Subcutaneous abdominal adipose tissue (tissue), 5 donors: ENCODE results near the gene ARHGAP24.
"Not testable (repeated sequence)": the region's sequence is repeated elsewhere in the genome, so short reads cannot be mapped to it uniquely, and the experiment has no call there.

Source experiments
- H3K27ac ChIP-seq: one replicate; pipeline ENCODE4 v1.7.0; 2013; ENCODE audit warnings: low read depth, mild to moderate bottlenecking, inconsistent platforms, low read length, moderate library complexity
- H3K27me3 ChIP-seq, 5 donors: one replicate each; pipeline ENCODE4 v1.7.0; 2013; ENCODE audit warnings: low read length in 5 of 5, inconsistent platforms in 1 of 5; ENCODE audit not compliant: control insufficient read depth in 5 of 5, insufficient read depth in 4 of 5
- H3K36me3 ChIP-seq, 5 donors: one replicate each; pipeline ENCODE4 v1.7.0; 2013; ENCODE audit warnings: low read length in 5 of 5; ENCODE audit not compliant: control insufficient read depth in 5 of 5, insufficient read depth in 5 of 5
- H3K4me1 ChIP-seq, 5 donors: one replicate each; pipeline ENCODE4 v1.7.0; 2013; ENCODE audit warnings: low read length in 5 of 5, mild to moderate bottlenecking in 3 of 5, moderate library complexity in 1 of 5; ENCODE audit not compliant: control insufficient read depth in 5 of 5, insufficient read depth in 5 of 5
- H3K4me3 ChIP-seq, 5 donors: one replicate each; pipeline ENCODE4 v1.7.0; 2013; ENCODE audit warnings: low read length in 5 of 5, low read depth in 1 of 5
- H3K9ac ChIP-seq, 5 donors: one replicate each; pipeline ENCODE4 v1.7.0; 2013; ENCODE audit warnings: low read length in 5 of 5, mild to moderate bottlenecking in 4 of 5, moderate library complexity in 3 of 5
- H3K9me3 ChIP-seq, 5 donors: one replicate each; pipeline ENCODE4 v1.7.0; 2013; ENCODE audit warnings: low read length in 5 of 5; ENCODE audit not compliant: control insufficient read depth in 5 of 5
- donor health status: healthy.
- donor health status: healthy.
- donor health status: healthy.
- donor health status: healthy.
- donor health status: healthy.

ARHGAP24 gene

GRCh38 chr4:85632981-85633380 is 158.0 kb downstream of the ARHGAP24 start:
- Histone ChIP-seq H3K4me1 (no peaks in the 10 kb centered on the region), H3K27ac (no peak overlapping the region), H3K27me3 (no peaks in the 10 kb centered on the region), H3K4me3 (no peak overlapping the region), H3K9ac (no peak overlapping the region), H3K9me3 (peaks cover 2 to 13% (median 5%) of the 10 kb centered on the region in 5 donors), H3K36me3 (no peaks in the 10 kb centered on the region)

DNA sequence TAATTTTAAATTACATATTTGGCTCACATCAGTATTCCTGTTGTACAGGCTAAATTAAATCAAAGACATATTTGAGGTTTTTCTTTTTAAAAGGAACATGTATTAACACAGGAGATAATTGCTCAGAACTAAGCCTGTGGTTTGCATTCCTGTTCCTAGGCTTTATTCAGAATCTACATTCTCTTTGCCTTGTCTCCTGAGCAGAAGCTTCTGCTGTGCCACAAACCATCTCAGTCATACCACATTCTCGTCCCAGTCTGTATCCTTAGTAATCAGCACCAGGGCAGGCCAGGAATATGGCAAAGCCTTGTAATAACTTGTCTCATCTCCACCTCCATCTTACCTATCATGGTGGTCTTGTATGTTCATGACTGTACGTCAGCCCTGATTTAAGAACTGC is 162.8 kb downstream of the ARHGAP24 start:
- Histone ChIP-seq H3K36me3 (no peaks in the 10 kb centered on the region), H3K4me1 (no peaks in the 10 kb centered on the region), H3K27ac (no peak overlapping the region), H3K9ac (no peak overlapping the region), H3K27me3 (no peaks in the 10 kb centered on the region), H3K9me3 (no peaks in the 10 kb centered on the region), H3K4me3 (no peak overlapping the region)

DNA sequence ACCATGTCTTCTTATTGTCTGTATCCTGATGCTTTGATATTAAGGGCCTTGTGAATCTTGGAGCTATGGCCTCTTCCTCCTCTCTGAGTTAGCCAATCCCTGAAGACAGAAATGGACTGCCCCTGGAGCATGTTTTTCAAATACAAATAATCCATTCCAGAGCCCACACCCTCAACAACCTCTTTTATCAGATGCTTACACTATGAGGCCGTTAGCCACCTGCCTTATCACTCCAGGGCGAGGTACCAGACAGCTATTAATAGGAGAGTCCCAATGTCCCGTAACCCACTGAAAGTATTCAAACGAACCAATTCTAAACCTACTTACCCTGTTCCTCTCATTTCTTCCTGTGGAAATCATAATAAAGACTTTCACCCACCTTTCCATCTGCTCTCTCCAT is 165.0 kb downstream of the ARHGAP24 start:
- no peaks in the 10 kb centered on the region for H3K27me3 ChIP-seq
- no peak overlapping the region for H3K9ac ChIP-seq
- no peaks in the 10 kb centered on the region for H3K36me3 ChIP-seq
- H3K9me3 ChIP-seq: no peaks in the 10 kb centered on the region
- no peak overlapping the region for H3K4me3 ChIP-seq
- no peaks in the 10 kb centered on the region for H3K4me1 ChIP-seq
- H3K27ac ChIP-seq: no peak overlapping the region

- H3K9ac ChIP-seq: no peak overlapping the region
- no peaks in the 10 kb centered on the region for H3K4me1 ChIP-seq
- no peaks in the 10 kb centered on the region for H3K27me3 ChIP-seq
- no peak overlapping the region for H3K4me3 ChIP-seq
- H3K36me3 ChIP-seq: no peaks in the 10 kb centered on the region
- no peaks in the 10 kb centered on the region for H3K9me3 ChIP-seq
- H3K27ac ChIP-seq: no peak overlapping the region
Measured at GRCh38 chr4:85642356-85643100, 167.6 kb downstream of the ARHGAP24 start.

DNA sequence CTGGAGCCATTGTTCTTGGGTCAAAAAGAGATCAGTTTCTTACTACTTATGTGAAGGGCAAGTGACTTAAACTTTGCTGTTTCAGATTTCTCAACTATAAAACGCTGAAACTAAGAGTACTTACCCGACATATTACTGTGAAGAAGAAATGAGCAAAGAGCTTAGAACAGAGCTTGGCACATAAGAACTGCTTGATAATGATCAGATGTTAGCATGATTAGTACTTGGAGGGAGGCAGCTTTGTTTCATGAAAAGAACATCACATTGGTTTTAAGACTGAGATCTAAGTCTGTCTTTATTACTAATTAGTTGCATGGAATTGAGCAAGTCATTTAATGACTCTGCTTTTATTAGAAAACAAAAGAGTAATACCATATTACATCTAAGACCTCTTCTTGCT is 169.1 kb downstream of the ARHGAP24 start:
- Histone ChIP-seq H3K27me3 (no peaks in the 10 kb centered on the region), H3K9me3 (no peaks in the 10 kb centered on the region), H3K4me3 (no peak overlapping the region), H3K9ac (no peak overlapping the region), H3K36me3 (no peaks in the 10 kb centered on the region), H3K4me1 (peaks cover 0 to 5% (median 0%) of the 10 kb centered on the region in 5 donors), H3K27ac (no peak overlapping the region)

- H3K4me3 ChIP-seq: no peak overlapping the region
- peaks cover 0 to 13% (median 0%) of the 10 kb centered on the region in 5 donors for H3K4me1 ChIP-seq
- no peak overlapping the region for H3K27ac ChIP-seq
- H3K36me3 ChIP-seq: no peaks in the 10 kb centered on the region
- H3K9me3 ChIP-seq: no peaks in the 10 kb centered on the region
- H3K27me3 ChIP-seq: no peaks in the 10 kb centered on the region
- no peak overlapping the region for H3K9ac ChIP-seq
Measured at GRCh38 chr4:85650908-85651307, 176.0 kb downstream of the ARHGAP24 start.

DNA sequence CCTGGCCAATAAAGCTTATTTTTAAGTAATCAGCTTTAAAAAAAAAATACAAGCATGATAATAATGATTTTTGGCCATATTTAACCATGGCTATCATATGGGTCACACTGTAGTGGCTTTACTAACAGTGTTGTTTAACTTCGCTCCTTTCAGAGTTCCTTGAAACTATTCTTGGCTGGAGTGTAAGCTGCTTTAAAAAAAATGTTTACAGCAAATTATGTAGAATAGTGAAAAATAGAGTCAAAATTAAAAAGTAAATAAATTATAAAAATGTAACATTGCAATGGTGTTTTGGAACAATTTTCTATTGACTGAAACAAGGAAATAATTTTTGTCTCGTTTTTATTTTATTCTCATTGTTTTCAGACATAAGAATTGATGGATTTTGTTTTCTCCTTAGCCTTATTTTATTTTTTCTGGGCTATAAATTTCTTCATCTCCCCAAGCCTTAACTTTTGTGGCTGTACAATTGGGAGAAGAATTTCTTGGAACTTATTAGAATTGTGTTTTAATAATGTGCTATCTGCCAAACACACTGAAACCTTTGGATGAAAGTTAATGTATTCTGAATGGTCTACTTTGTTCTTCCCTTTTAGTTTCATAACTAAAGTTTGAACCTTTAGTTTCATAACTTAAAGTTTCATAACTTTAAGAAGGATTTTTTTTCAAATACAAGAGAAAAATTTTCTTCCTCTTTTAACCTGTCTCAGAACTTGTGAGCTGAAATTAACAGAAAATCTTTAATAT is 182.0 kb downstream of the ARHGAP24 start:
- H3K27ac ChIP-seq: peak overlapping the region; percentile 74
- no peaks in the 10 kb centered on the region for H3K27me3 ChIP-seq
- peaks cover 2 to 19% (median 4%) of the 10 kb centered on the region in 5 donors for H3K4me1 ChIP-seq
- H3K36me3 ChIP-seq: no peaks in the 10 kb centered on the region
- H3K9ac ChIP-seq: peak overlapping the region in 2 of 5 donors; percentile 41 to 62
- H3K9me3 ChIP-seq: no peaks in the 10 kb centered on the region
- H3K4me3 ChIP-seq: no peak overlapping the region

DNA sequence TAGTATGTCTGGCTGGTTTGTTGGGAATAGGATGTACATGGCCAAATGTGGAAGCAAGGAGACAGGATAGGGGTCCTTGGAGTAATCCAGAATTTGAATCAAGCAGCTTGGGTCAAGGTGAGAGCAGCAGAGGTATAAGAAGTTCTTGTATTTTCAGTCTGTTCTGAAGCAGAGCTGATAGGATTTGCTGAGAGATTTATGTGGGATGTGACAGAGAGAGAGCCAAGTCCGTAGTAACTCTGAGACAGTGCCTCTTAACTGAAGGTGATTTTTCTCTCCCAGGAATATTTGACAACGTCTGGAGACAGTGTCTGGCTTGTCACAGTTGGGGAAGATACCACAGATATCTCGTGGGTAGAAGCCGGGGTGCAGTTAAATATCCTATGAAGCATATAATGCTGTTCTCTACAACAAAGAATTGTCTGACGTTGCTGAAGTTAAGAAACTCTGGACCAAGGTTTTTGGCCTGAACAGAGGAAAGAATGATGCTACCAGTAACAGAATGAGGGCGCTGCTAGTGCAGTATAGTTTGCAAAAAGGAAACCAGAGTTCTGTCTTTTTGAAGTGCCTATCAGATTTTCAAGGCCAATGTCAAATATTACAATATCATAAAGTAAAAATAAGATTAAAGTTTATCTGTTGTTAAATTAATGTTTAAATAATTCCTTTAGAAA is 184.0 kb downstream of the ARHGAP24 start:
- Histone ChIP-seq H3K9ac (no peak overlapping the region), H3K27me3 (no peaks in the 10 kb centered on the region), H3K4me3 (no peak overlapping the region), H3K9me3 (no peaks in the 10 kb centered on the region), H3K4me1 (peaks cover 2 to 19% (median 4%) of the 10 kb centered on the region in 5 donors), H3K27ac (peak overlapping the region; percentile 39), H3K36me3 (no peaks in the 10 kb centered on the region)

GRCh38 chr4:85659610-85660218 is 184.8 kb downstream of the ARHGAP24 start:
- Histone ChIP-seq H3K27me3 (no peaks in the 10 kb centered on the region), H3K9me3 (no peaks in the 10 kb centered on the region), H3K4me3 (no peak overlapping the region), H3K9ac (no peak overlapping the region), H3K4me1 (peaks cover 2 to 15% (median 4%) of the 10 kb centered on the region in 5 donors), H3K27ac (peak overlapping the region; percentile 50), H3K36me3 (no peaks in the 10 kb centered on the region)

GRCh38 chr4:85666625-85667024 is 191.7 kb downstream of the ARHGAP24 start:
- H3K4me3 ChIP-seq, H3K9ac ChIP-seq, H3K27me3 ChIP-seq, H3K9me3 ChIP-seq, H3K36me3 ChIP-seq, H3K4me1 ChIP-seq, H3K27ac ChIP-seq: not testable (repeated sequence)
